Stimulated activated CD4-positive, alpha-beta T cell treated with anti-CD3 and anti-CD28 coated beads, Interleukin-2, amount 100 ng/mL, for 24 hours (primary cell): Measurements from ENCODE around the gene NUF2.
"Not testable (repeated sequence)": the region's sequence is repeated elsewhere in the genome, so short reads cannot be mapped to it uniquely, and the experiment has no call there.

Experiments
- DNase-seq, 2 donors: peaks; one replicate each; pipeline ENCODE4 v3.0.0-alpha.2; 2020

The NUF2 gene

DNA sequence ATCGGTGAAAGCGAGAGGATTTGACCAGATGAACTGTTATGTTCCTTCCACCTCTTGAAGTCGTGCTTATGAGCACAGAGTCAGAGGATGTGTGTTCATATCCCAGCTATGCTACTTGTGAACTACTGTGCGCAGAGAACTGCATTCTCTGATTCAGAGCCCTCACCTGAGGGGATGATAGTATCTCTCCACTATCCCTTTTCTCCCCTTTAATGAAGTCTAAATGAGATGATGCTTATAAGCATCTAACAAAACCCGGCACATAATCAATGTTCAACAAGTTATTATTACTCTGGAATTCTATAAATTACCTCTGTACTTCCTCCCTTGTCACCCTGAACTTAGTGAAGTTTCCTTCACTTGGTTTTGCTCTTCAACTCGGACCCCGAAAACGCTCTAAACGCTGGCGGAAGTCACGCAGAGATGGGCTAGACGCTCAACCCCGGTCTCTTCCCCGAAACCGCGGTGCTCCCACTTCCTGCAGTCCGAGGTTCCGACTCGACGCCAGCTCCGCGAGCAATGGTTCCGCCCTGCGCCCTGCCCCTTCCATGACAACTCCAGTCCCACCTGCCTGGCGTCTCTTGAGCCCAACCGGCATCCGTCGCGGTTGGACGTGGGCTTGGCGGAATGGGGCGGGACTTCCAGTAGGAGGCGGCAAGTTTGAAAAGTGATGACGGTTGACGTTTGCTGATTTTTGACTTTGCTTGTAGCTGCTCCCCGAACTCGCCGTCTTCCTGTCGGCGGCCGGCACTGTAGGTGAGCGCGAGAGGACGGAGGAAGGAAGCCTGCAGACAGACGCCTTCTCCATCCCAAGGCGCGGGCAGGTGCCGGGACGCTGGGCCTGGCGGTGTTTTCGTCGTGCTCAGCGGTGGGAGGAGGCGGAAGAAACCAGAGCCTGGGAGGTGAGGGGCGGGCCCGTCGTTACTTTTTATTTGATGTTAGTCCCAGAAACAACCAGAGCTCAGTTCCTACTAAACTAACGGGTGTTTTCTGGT, at the start of gene NUF2:
Gene NUF2 (plus strand): TSS at position 644 of the 995 bp plus-strand sequence. CDS start 4,098 bp downstream, outside the sequence.
- peak; percentile 96 to 97 for DNase-seq

DNA sequence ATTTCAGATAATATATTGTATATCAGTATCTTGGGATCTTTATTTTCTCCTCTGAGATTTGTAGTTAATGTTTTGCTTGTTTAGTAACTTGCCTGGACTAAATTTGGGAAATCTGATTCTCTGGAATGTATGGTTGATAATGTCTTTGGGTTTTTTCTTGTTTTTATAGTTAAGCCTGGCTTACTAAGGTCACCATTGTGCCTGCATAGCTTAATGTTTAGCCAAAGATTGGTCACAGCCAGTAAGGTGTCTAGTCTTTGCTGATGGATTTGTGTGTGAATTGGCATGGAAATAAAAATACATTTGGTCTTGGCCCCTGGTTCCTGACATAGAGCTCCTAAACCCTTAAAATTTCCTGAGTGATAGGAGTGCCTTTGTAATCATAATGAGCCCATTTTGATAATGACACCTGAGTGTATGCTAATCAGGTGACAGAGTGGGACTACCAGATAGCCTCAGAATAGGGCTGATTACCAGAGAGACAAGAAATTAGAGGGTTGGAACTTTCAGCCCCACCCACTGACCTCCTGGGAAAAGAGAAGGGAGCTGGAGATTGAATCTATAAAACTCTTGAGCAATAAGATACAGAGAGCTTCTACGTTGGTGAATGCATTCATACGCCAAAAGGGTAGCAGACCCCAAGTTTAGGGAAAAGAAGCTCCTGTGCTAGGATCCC, 47.9 kb upstream of the NUF2 start:
- DNase-seq, result no peak

DNA sequence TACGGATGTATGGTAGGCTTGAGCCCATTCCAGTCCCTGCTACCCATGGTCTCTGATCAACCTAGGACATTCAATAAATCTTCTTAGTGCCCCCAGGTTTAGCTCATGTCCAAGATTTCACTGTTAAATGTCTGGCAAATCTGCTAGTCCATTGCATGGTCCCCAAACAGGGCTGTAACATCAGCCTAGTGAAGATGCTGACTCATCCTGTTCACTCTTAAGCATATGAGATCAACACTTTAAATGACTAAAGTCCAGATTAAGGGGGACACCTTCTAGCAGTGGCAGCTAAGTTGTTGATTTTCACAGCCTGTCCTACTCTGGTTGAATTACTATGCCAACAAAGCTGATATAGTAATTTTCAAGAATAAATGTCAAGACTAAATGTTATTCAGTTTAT, 46.5 kb upstream of the NUF2 start:
- DNase-seq, result no peak

DNA sequence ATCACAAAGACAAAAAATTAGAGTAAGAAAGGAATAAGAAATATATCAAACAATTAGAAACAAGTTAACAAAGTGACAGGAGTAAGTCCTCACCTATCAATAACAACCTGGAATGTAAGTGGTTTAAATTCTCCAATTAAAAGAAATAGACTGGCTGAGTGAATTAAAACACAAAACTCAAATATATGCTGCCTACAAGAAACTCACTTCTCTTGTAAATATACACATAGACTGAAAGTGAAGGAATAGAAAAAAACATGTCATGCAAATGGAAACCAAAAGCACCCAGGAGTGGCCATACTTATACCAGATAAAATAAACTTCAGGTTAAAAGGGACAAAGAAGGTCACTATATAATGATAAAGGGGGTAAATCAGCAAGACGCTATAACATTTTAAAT, 43.2 kb upstream of the NUF2 start:
- DNase-seq, result no peak

GRCh38 chr1:163284867-163285266, 36.9 kb upstream of the NUF2 start:
- not testable (repeated sequence) for DNase-seq

DNA sequence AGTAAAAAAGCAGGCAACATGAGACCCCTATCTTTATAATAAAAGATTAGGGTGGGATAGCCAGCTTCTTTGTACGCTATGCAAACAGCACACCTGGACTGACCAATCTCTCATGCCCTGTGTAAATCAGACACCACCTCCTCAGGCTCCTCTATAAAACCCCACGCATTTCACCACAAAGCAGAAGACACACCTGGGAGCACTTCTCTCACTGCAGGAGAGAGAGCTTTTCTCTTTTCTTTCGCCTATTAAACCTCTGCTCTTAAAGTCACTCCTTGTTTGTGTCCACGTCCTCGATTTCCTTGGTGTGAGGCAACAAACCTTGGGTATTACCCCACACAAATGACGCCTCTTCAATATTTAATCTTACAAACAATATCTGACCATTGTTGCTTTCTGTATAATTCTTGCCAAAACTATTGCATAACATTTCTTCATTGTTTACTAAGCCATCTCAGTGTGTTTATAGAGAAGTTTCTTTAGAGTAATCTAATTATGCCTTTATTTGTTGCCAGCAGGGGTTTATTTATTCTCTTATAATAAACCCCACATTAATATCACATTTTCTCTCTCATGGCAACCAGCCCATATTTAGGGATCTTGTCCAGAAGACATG, 31.6 kb upstream of the NUF2 start:
- DNase-seq, result no peak

DNA sequence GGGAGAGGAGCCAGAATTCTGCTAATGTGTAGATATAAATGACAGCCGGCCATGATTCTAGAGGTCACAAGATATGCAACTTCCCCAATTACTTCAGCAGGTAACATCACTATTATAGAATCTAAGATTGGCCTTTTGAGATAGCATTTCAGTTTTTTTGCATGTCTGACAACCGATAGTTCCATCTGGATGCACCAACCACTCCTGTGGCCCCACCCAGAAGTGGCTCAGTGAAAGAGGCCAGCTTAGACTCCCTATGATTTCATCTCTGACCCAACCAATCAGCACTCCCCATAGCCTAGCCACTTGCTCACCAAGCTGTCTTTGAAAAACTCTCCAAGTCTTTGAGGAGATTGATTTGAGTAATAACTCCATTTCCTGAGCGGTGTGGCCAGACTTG, 30.3 kb upstream of the NUF2 start:
- DNase-seq, result no peak

GRCh38 chr1:163292153-163292552, 29.6 kb upstream of the NUF2 start:
- not testable (repeated sequence) for DNase-seq

- DNase-seq, result not testable (repeated sequence)
Measured at GRCh38 chr1:163293497-163293896, 28.3 kb upstream of the NUF2 start.

DNA sequence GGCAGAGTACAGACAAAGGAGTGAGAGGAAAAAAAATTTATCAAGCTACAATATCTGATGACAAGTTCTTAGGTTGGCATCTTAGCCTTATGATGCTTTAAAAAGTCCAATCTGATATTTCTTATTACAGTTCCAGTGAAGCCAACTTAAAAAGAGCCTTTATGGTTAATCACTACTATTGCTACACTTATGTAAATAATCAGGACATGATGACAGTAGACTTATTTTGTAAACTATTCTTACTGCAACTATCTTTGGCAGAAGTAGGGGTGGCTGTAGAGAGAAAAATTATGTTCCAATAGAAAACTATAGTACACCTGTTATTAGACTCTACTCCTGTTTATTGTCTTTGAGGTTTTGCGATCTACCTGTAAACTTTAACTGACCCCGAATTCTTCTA, 25.8 kb upstream of the NUF2 start:
- no peak for DNase-seq

DNA sequence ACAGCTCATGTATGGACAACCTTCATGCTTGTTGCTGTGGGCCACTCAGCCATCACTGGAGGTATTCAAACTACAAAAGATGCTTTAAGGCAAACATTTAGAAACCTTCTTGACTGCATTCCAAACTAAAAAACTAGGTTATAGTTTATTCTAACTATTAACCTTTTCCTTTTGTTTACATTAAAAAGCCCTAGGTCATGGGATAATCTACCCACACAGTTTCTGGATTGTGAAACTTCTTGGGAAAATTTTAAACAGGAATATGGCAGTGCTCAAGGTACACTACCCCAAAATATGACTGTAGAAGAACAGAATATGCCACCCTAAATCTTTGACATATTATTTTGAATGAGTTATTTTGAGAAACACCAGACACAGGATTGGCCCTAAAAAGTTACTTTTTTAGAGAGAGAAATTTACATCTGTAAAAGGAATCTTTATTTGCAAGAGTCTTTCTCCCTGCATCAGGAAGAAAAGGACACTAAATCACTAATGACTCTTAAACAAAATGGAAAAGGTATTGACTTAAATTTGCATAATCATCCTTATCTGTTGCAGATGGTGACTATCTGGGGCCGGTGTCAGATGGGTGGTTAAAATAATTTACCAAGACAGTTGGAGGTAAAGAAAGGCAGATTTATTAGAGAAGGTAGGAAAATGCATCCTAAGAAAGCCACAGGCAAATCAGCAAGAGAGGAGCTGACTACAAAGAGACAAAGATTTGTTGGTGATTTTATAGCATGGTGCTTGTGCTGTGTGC, 25.1 kb upstream of the NUF2 start:
- DNase-seq, result no peak

GRCh38 chr1:163298365-163298764, 23.4 kb upstream of the NUF2 start:
- DNase-seq, result no peak

GRCh38 chr1:163300568-163300967, 21.2 kb upstream of the NUF2 start:
- DNase-seq, result no peak

- no peak for DNase-seq
Measured at GRCh38 chr1:163303561-163303960, 18.2 kb upstream of the NUF2 start.

GRCh38 chr1:163305441-163305840, 16.3 kb upstream of the NUF2 start:
- DNase-seq, result no peak

DNA sequence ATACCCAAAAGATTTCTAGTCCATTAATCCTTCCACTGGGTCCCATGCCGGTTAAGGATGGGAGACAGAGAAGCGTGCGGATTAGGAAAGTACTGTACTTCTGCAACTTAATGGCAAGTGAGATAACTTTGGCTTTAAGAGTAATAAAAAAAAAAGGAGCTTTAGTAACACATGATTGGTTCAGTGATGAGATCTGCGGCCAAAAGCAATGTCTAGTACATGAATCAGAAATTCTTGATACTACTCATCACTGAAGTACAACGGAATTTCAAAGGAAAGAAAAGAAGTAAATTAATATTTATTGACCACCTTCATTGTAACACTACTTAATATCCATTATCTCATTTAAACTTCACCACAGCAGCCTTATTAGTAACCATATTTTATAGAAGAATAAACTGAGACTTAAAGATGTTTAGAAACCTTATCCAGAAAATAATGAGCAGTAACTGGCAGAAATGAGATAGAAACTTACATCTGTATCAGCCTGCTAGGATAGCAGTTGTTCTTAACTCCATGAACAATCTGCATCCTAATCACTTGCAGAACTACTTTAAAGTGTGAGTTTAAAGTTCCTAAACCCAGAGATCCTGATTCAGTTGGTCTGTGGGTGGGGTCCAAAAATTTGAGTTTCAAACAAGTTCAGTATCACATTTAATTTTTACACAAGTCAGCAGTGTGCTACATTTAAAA, 14.1 kb upstream of the NUF2 start:
- DNase-seq, result no peak

DNA sequence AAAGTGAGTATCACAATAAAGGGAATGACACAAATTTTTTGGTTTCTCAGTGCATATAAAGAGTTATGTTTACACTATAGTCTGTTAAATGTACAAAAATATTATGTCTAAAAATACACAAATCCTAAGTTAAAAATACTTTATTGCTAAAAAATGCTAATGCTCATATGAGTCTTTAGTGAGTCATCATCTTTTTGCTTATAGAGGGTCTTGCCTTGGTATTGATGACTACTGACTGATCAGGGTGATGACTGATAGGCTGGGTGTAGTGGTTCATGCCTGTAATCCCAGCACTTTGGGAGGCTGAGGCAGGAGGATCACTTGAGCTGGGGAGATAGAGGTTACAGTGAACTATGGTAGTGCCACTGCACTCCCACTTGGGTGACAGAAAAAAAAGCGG, 12.9 kb upstream of the NUF2 start:
- DNase-seq, result no peak

GRCh38 chr1:163315773-163316374, 5.9 kb upstream of the NUF2 start:
- DNase-seq, result peak; percentile 39 to 58

DNA sequence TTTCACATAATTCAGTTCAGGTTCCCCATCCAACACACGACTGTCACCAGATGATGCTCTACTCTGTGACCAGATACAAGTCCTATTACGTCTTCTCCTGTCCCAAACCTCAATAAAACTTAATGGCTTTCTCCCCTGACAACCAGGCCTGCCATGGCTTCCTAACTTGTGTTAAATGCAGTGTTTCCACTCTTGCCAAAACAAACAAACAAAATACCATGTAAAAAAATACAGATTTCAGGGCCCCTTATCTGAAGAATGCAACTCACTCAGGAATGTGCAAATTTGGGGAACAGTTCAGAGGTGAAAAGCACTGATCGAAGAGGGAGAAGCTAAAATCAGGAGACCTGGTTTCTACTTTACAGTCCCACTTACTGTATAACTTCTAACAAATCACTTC, 863 bp upstream of the NUF2 start:
- DNase-seq, result no peak

- DNase-seq, result not testable (repeated sequence)
Measured at GRCh38 chr1:163323339-163323738, 1.6 kb downstream of the NUF2 start.

DNA sequence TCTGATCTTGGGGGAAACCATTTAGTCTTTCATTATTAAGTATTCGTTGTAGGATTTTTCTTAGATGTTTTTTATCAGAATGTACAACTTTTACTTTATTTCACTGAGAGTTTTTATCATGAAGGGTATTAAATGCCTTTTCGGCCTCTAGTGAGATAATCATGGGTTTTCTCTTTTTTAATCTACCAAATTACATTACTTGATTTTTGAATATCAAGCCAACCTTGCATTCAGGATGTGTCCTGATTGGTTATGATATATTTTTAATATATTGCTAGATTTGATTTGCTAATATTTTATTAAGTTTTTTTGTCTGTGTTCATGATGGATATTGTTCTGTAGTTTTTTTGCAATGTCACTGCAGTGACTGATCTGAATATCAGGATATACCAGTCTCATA, 9.4 kb downstream of the NUF2 start:
- no peak for DNase-seq

- no peak for DNase-seq
Measured at GRCh38 chr1:163335216-163335615, 13.5 kb downstream of the NUF2 start.
